HG03196 (cell line): Measurements from ENCODE around the gene NTF3.

ENCODE experiments used
- ATAC-seq: cut with Tn5 transposase; IDR thresholded peaks from one replicate; pipeline ENCODE4 v1.9.1; 2021; ENCODE audit not compliant: unreplicated experiment

The NTF3 gene

GRCh38 chr12:5432011-5432400 is at the start of gene NTF3:
Gene NTF3, plus strand, starts transcription at chr12:5432108. Its CDS starts 217 bp downstream, at chr12:5432325.
- no peak for ATAC-seq

- no peak for ATAC-seq
These were observed 47.9 kb upstream of the NTF3 start for GRCh38 chr12:5384015-5384414.

GRCh38 chr12:5388581-5389535 is 43.0 kb upstream of the NTF3 start:
- ATAC-seq, result no peak

GRCh38 chr12:5390174-5390799 is 41.6 kb upstream of the NTF3 start:
- no peak for ATAC-seq

GRCh38 chr12:5391653-5392052 is 40.3 kb upstream of the NTF3 start:
- no peak for ATAC-seq

GRCh38 chr12:5392961-5393360 is 38.9 kb upstream of the NTF3 start:
- ATAC-seq, result no peak

- ATAC-seq, result no peak
These were observed 36.3 kb upstream of the NTF3 start for GRCh38 chr12:5395443-5396271.

GRCh38 chr12:5396541-5396940 is 35.4 kb upstream of the NTF3 start:
- ATAC-seq, result no peak

GRCh38 chr12:5399266-5399665 is 32.6 kb upstream of the NTF3 start:
- ATAC-seq, result no peak

GRCh38 chr12:5402009-5402935 is 29.6 kb upstream of the NTF3 start:
- ATAC-seq, result no peak

- ATAC-seq, result no peak
These were observed 28.5 kb upstream of the NTF3 start for GRCh38 chr12:5403411-5403810.

GRCh38 chr12:5407034-5407856 is 24.7 kb upstream of the NTF3 start:
- ATAC-seq, result no peak

- no peak for ATAC-seq
These were observed 22.3 kb upstream of the NTF3 start for GRCh38 chr12:5409619-5410018.

GRCh38 chr12:5416571-5416970 is 15.3 kb upstream of the NTF3 start:
- no peak for ATAC-seq

- no peak for ATAC-seq
These were observed 14.4 kb upstream of the NTF3 start for GRCh38 chr12:5417500-5417899.

- no peak for ATAC-seq
These were observed 3.3 kb upstream of the NTF3 start for GRCh38 chr12:5428332-5429221.

GRCh38 chr12:5429741-5430557 is 2.0 kb upstream of the NTF3 start:
- no peak for ATAC-seq
